A549 (cell line): ENCODE results near the gene CAMKMT. TPM values are rescaled to one million over a fixed set of nuclear protein-coding genes. Genes with fewer than 3 reads are reported as not detected.

Experiments
- ATAC-seq, 2 experiments: fragments of 200-7000 bp in 1 of 2; fragments of >200 bp in 1 of 2; cut with Nextera tagmentation in 1 of 2; cut with Tn5 transposase in 1 of 2; 3 replicates each; pipeline versions ENCODE4 v1.8.0 to v1.9.1; 2018 to 2020; ENCODE audit warnings: mild to moderate bottlenecking in 1 of 2, moderate library complexity in 1 of 2
- CTCF ChIA-PET: fragments of 300-600 bp; sonication (Branson Sonifier 250); formaldehyde crosslinking; extraction: SDS; loops from one replicate; lab custom pipeline; 2021; ENCODE audit warnings: antibody characterized with exemption, inconsistent platforms; lab: Yijun Ruan, JAX
- POLR2A ChIA-PET: fragments of 350-600 bp; formaldehyde crosslinking; extraction: SDS; loops from one replicate; lab custom pipeline; 2021; ENCODE audit warnings: antibody characterized with exemption, inconsistent platforms; lab: Yijun Ruan, JAX
- DNase-seq, 2 experiments: peaks; one replicate each; pipeline versions ENCODE4 v3.0.0 to v3.0.0-alpha.2; 2011 to 2016; ENCODE audit warnings: low read depth in 1 of 2, low spot score in 1 of 2
- FAIRE-seq: peaks from 2 replicates; lab custom pipeline; 2011; peaks lifted over from hg19 to GRCh38; lab: Jason Lieb, UNC
- H3K27ac ChIP-seq, 2 experiments: fragments of >200 bp; sonication (Bioruptor Twin); formaldehyde crosslinking; 3 replicates each; pipeline ENCODE4 v1.5.1; 2016 to 2017
- H3K4me1 ChIP-seq: fragments of >200 bp; sonication (Bioruptor Twin); formaldehyde crosslinking; 3 replicates; pipeline ENCODE4 v1.6.1; 2016
- H3K4me2 ChIP-seq: fragments of >200 bp; sonication (Bioruptor Twin); formaldehyde crosslinking; 3 replicates; pipeline ENCODE4 v1.6.1; 2016
- H3K4me3 ChIP-seq: fragments of >200 bp; sonication (Bioruptor Twin); formaldehyde crosslinking; 3 replicates; pipeline ENCODE4 v1.5.1; 2016
- H3K9me3 ChIP-seq: fragments of >200 bp; sonication (Bioruptor Twin); formaldehyde crosslinking; 3 replicates; pipeline ENCODE4 v1.6.1; 2016
- EHF ChIP-seq: fragments of 250-450 bp; sonication (Bioruptor Pico); IDR thresholded peaks from 2 replicates; pipeline ENCODE4 v1.5.0; 2020; ENCODE audit warnings: mild to moderate bottlenecking
- EHMT2 ChIP-seq: fragments of 200-600 bp; sonication (generic); IDR thresholded peaks from 2 replicates; pipeline ENCODE4 v1.6.1; 2016; ENCODE audit warnings: antibody characterized with exemption, low read depth, mild to moderate bottlenecking, moderate library complexity
- EP300 ChIP-seq, 2 experiments: fragments of >200 bp; sonication (Bioruptor Twin); formaldehyde crosslinking; IDR thresholded peaks; 2 replicates in 1 of 2; 3 replicates in 1 of 2; pipeline ENCODE4 v1.6.1; 2016 to 2017
- ESRRA ChIP-seq: fragments of 150-350 bp; IDR thresholded peaks from 2 replicates; pipeline ENCODE4 v1.6.1; 2014; ENCODE audit warnings: mild to moderate bottlenecking, low read length, borderline replicate concordance
- GATA3 ChIP-seq: IDR thresholded peaks from 2 replicates; pipeline ENCODE4 v1.6.1; 2012; ENCODE audit warnings: borderline replicate concordance
- HEYL ChIP-seq: fragments of 250-450 bp; sonication (Bioruptor Pico); IDR thresholded peaks from 2 replicates; pipeline ENCODE4 v1.8.0; 2021; ENCODE audit warnings: mild to moderate bottlenecking, moderate library complexity
- HOXA7 ChIP-seq: fragments of 250-450 bp; sonication (Bioruptor Pico); IDR thresholded peaks from 2 replicates; pipeline ENCODE4 v1.5.0; 2020; ENCODE audit warnings: mild to moderate bottlenecking, moderate library complexity
- JUN ChIP-seq, 2 experiments: fragments of >200 bp; sonication (Bioruptor Twin); formaldehyde crosslinking; IDR thresholded peaks; 2 replicates in 1 of 2; 3 replicates in 1 of 2; pipeline ENCODE4 v1.6.1; 2016 to 2017
- KDM5A ChIP-seq: fragments of 200-600 bp; sonication (generic); IDR thresholded peaks from 2 replicates; pipeline ENCODE4 v1.6.1; 2016; ENCODE audit warnings: antibody characterized with exemption, mild to moderate bottlenecking
- NFE2L2 ChIP-seq: fragments of 150-350 bp; conservative IDR thresholded peaks from 2 replicates; pipeline ENCODE4 v1.6.1; 2014; ENCODE audit warnings: low read length
- SMC3 ChIP-seq: fragments of >200 bp; sonication (Bioruptor Twin); formaldehyde crosslinking; IDR thresholded peaks from 3 replicates; pipeline ENCODE4 v1.6.1; 2018; ENCODE audit warnings: inconsistent platforms
- SREBF2 ChIP-seq: fragments of 450-650 bp; IDR thresholded peaks from 2 replicates; pipeline ENCODE4 v1.6.1; 2014; ENCODE audit warnings: mild to moderate bottlenecking, moderate library complexity
- WGBS: methylation state at CpG from one replicate; pipeline ENCODE4 v1.1.6; 2017; ENCODE audit errors: missing lambda C conversion rate; 5-methylcytosine and 5-hydroxymethylcytosine counted together
- polyA plus RNA-seq, 4 experiments: library from polyadenylated mRNA; depleted of rRNA in 3 of 4; stranded (reverse); fragments of >200 nt; fragmentation: RNase III in 1 of 4; extraction: RNeasy Plus Mini Kit Qiagen cat#74134 plus additional on column Dnase treatment in 1 of 4; gene quantifications; 2 replicates in 3 of 4; 3 replicates in 1 of 4; pipeline ENCODE4 v1.2.3, GENCODE V29; 2011 to 2017
- TF ChIP-seq, protein P1 (sequence below): fragments of >200 bp; sonication (Bioruptor Twin); formaldehyde crosslinking; IDR thresholded peaks from 3 replicates; pipeline ENCODE4 v1.5.1; 2016
- TF ChIP-seq, protein P2 (sequence below): fragments of 200-600 bp; sonication (generic); IDR thresholded peaks from 2 replicates; pipeline ENCODE4 v1.6.1; 2016; ENCODE audit warnings: antibody characterized with exemption, mild to moderate bottlenecking, moderate library complexity
- TF ChIP-seq, protein P3 (sequence below): fragments of 250-450 bp; sonication (Bioruptor Pico); IDR thresholded peaks from 2 replicates; pipeline ENCODE4 v1.5.0; 2021; ENCODE audit warnings: mild to moderate bottlenecking, moderate library complexity, borderline replicate concordance
- TF ChIP-seq, protein P4 (sequence below): fragments of 450-650 bp; IDR thresholded peaks from 2 replicates; pipeline ENCODE4 v1.6.1; 2014; ENCODE audit warnings: antibody characterized with exemption

The CAMKMT gene
- polyA plus RNA-seq, 2 of the 4 experiments (the other 2 are of a cell fraction) = 6.5 to 15.7 TPM

DNA sequence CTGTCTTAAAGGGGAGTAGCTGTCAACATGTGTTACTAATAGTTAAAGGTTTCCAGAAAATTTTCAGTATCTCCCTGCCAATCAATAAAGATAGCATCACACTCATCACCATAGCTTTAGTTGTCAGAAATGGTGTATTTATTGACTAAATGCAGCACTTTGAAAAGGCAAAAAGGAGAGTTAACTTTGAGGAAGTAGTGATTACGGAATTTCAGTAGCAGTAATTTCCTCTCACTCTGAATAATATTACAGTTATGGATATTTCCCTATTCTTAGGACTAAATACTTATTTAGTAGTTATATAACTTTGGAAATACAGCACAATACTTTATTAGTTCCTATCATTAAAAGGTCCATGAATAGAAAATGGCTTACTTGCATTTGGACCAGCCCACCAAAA, 250.5 kb downstream of the CAMKMT start:
- H3K4me2 ChIP-seq = no peak overlapping the region

DNA sequence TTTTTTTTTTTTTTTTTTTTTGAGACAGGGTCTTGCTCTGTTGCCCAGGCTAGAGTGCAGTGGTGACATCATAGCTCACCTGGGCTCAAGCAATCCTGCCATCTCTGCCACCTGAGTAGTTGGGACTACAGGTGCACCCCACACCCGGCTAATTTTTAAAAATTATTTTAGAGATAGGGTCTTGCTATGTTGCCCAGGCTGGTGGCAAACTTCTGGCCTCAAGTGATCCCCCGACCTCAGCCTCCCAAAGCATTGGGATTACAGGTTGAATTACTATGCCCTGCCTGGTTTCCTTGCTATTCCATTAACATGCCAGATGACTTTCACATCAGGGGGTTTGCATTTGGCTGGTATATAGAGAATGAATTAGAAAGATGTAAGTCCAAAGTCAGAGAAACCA, 253.2 kb downstream of the CAMKMT start:
- ATAC-seq (no peak), FAIRE-seq (no peak), DNase-seq (no peak)
- Histone ChIP-seq H3K9me3 (no peaks in the 10 kb centered on the region), H3K4me1 (no peaks in the 10 kb centered on the region), H3K4me3 (no peak overlapping the region), H3K27ac (no peak overlapping the region), H3K4me2 (no peak overlapping the region)
- ChIA-PET POLR2A (no interaction called here), CTCF (interaction anchor here (0.6 kb wide), 1 partner anchor 13 kb away, joined by 4 read pairs; no protein-coding TSS in a partner anchor)
- TF ChIP-seq, protein P1, sequence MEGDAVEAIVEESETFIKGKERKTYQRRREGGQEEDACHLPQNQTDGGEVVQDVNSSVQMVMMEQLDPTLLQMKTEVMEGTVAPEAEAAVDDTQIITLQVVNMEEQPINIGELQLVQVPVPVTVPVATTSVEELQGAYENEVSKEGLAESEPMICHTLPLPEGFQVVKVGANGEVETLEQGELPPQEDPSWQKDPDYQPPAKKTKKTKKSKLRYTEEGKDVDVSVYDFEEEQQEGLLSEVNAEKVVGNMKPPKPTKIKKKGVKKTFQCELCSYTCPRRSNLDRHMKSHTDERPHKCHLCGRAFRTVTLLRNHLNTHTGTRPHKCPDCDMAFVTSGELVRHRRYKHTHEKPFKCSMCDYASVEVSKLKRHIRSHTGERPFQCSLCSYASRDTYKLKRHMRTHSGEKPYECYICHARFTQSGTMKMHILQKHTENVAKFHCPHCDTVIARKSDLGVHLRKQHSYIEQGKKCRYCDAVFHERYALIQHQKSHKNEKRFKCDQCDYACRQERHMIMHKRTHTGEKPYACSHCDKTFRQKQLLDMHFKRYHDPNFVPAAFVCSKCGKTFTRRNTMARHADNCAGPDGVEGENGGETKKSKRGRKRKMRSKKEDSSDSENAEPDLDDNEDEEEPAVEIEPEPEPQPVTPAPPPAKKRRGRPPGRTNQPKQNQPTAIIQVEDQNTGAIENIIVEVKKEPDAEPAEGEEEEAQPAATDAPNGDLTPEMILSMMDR = no peak
- no peak for TF ChIP-seq EP300 (IDR thresholded peaks at IDR 0.05)
- TF ChIP-seq, protein P2, sequence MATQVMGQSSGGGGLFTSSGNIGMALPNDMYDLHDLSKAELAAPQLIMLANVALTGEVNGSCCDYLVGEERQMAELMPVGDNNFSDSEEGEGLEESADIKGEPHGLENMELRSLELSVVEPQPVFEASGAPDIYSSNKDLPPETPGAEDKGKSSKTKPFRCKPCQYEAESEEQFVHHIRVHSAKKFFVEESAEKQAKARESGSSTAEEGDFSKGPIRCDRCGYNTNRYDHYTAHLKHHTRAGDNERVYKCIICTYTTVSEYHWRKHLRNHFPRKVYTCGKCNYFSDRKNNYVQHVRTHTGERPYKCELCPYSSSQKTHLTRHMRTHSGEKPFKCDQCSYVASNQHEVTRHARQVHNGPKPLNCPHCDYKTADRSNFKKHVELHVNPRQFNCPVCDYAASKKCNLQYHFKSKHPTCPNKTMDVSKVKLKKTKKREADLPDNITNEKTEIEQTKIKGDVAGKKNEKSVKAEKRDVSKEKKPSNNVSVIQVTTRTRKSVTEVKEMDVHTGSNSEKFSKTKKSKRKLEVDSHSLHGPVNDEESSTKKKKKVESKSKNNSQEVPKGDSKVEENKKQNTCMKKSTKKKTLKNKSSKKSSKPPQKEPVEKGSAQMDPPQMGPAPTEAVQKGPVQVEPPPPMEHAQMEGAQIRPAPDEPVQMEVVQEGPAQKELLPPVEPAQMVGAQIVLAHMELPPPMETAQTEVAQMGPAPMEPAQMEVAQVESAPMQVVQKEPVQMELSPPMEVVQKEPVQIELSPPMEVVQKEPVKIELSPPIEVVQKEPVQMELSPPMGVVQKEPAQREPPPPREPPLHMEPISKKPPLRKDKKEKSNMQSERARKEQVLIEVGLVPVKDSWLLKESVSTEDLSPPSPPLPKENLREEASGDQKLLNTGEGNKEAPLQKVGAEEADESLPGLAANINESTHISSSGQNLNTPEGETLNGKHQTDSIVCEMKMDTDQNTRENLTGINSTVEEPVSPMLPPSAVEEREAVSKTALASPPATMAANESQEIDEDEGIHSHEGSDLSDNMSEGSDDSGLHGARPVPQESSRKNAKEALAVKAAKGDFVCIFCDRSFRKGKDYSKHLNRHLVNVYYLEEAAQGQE = no peak
- no peak for TF ChIP-seq NFE2L2
- no peak for TF ChIP-seq EHF (CRISPR knock-in tag)
- no peak for TF ChIP-seq SREBF2
- TF ChIP-seq JUN (IDR thresholded peaks at IDR 0.05) = no peak
- no peak for TF ChIP-seq EHMT2
- TF ChIP-seq GATA3 = no peak
- TF ChIP-seq HOXA7 (CRISPR knock-in tag) = no peak
- WGBS = 41% methylated on average over 2 of the region's 2 CpGs

More for the DNA sequence above, 250.5 kb downstream of the CAMKMT start:
- FAIRE-seq (no peak), ATAC-seq (no peak), DNase-seq (no peak)
- H3K27ac ChIP-seq = no peak overlapping the region
- no peak overlapping the region for H3K4me3 ChIP-seq
- H3K9me3 ChIP-seq = no peaks in the 10 kb centered on the region
- TF ChIP-seq EP300 (IDR thresholded peaks at IDR 0.05) = no peak
- TF ChIP-seq KDM5A = no peak
- TF ChIP-seq, protein P3, sequence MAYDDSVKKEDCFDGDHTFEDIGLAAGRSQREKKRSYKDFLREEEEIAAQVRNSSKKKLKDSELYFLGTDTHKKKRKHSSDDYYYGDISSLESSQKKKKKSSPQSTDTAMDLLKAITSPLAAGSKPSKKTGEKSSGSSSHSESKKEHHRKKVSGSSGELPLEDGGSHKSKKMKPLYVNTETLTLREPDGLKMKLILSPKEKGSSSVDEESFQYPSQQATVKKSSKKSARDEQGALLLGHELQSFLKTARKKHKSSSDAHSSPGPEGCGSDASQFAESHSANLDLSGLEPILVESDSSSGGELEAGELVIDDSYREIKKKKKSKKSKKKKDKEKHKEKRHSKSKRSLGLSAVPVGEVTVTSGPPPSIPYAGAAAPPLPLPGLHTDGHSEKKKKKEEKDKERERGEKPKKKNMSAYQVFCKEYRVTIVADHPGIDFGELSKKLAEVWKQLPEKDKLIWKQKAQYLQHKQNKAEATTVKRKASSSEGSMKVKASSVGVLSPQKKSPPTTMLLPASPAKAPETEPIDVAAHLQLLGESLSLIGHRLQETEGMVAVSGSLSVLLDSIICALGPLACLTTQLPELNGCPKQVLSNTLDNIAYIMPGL (CRISPR knock-in tag) = no peak
- TF ChIP-seq SMC3 = no peak
- no peak for TF ChIP-seq ESRRA
- TF ChIP-seq, protein P2 = no peak
- TF ChIP-seq, protein P4, sequence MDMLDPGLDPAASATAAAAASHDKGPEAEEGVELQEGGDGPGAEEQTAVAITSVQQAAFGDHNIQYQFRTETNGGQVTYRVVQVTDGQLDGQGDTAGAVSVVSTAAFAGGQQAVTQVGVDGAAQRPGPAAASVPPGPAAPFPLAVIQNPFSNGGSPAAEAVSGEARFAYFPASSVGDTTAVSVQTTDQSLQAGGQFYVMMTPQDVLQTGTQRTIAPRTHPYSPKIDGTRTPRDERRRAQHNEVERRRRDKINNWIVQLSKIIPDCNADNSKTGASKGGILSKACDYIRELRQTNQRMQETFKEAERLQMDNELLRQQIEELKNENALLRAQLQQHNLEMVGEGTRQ = no peak
- TF ChIP-seq HEYL (CRISPR knock-in tag) = no peak
- H3K4me1 ChIP-seq = no peaks in the 10 kb centered on the region
- ChIA-PET CTCF (interaction anchor here (2.1 kb wide), 1 partner anchor 133 kb away, joined by 5 read pairs; no protein-coding TSS in a partner anchor), POLR2A (no interaction called here)
- 89% methylated on average over 1 of the region's 1 CpG for WGBS
